Trophoblast cell (in vitro differentiated cells and primary cell): ENCODE results near the gene PWWP2B.

ENCODE experiments used
- DNase-seq, 2 donors: peaks; one replicate each; pipeline ENCODE4 v3.0.0-alpha.2; 2016
- H2AFZ ChIP-seq: 2 replicates; pipeline ENCODE4 v1.6.1; 2013; ENCODE audit warnings: low read length, moderate library complexity, mild to moderate bottlenecking; ENCODE audit not compliant: insufficient read depth, poor library complexity
- H2AK5ac ChIP-seq: 2 replicates; pipeline ENCODE4 v1.6.1; 2013; ENCODE audit warnings: mild to moderate bottlenecking, low read length
- H2BK120ac ChIP-seq: 2 replicates; pipeline ENCODE4 v1.6.1; 2013; ENCODE audit warnings: low read length, mild to moderate bottlenecking, moderate library complexity; ENCODE audit not compliant: insufficient read depth, poor library complexity
- H2BK12ac ChIP-seq: 2 replicates; pipeline ENCODE4 v1.6.1; 2013; ENCODE audit warnings: mild to moderate bottlenecking, low read length, moderate library complexity
- H2BK5ac ChIP-seq: 2 replicates; pipeline ENCODE4 v1.6.1; 2013; ENCODE audit warnings: low read length, low read depth, moderate library complexity, mild to moderate bottlenecking; ENCODE audit not compliant: poor library complexity
- H3K14ac ChIP-seq: 2 replicates; pipeline ENCODE4 v1.6.1; 2013; ENCODE audit warnings: mild to moderate bottlenecking, low read length
- H3K18ac ChIP-seq: 2 replicates; pipeline ENCODE4 v1.6.1; 2013; ENCODE audit warnings: mild to moderate bottlenecking, low read length
- H3K23ac ChIP-seq: 2 replicates; pipeline ENCODE4 v1.6.1; 2013; ENCODE audit warnings: low read length
- H3K27ac ChIP-seq: 2 replicates; pipeline ENCODE4 v1.5.1; 2013; ENCODE audit warnings: low read depth, mild to moderate bottlenecking, inconsistent platforms, low read length, moderate library complexity
- H3K27me3 ChIP-seq: 2 replicates; pipeline ENCODE4 v1.6.1; 2013; ENCODE audit warnings: inconsistent platforms, mild to moderate bottlenecking, low read length, moderate library complexity; ENCODE audit not compliant: insufficient read depth
- H3K36me3 ChIP-seq, 2 experiments: 1 replicate in 1 of 2; 2 replicates in 1 of 2; pipeline ENCODE4 v1.6.1; 2013; ENCODE audit warnings: low read length in 2 of 2, mild to moderate bottlenecking in 2 of 2, moderate library complexity in 1 of 2; ENCODE audit not compliant: insufficient read depth in 2 of 2, control insufficient read depth in 1 of 2
- H3K4ac ChIP-seq: 2 replicates; pipeline ENCODE4 v1.6.1; 2013; ENCODE audit warnings: low read depth, mild to moderate bottlenecking, low read length, moderate library complexity
- H3K4me1 ChIP-seq, 2 experiments: 1 replicate in 1 of 2; 2 replicates in 1 of 2; pipeline ENCODE4 v1.6.1; 2013; ENCODE audit warnings: low read length in 2 of 2, mild to moderate bottlenecking in 2 of 2, moderate library complexity in 1 of 2; ENCODE audit not compliant: insufficient read depth in 2 of 2, control insufficient read depth in 1 of 2
- H3K4me2 ChIP-seq: 2 replicates; pipeline ENCODE4 v1.6.1; 2013; ENCODE audit warnings: inconsistent platforms, mild to moderate bottlenecking, low read length, moderate library complexity
- H3K4me3 ChIP-seq: 2 replicates; pipeline ENCODE4 v1.5.1; 2013; ENCODE audit warnings: mild to moderate bottlenecking, low read depth, low read length, inconsistent platforms
- H3K79me1 ChIP-seq: one replicate; pipeline ENCODE4 v1.6.1; 2013; ENCODE audit warnings: low read length
- H3K79me2 ChIP-seq: 2 replicates; pipeline ENCODE4 v1.6.1; 2013; ENCODE audit warnings: low read length, mild to moderate bottlenecking; ENCODE audit not compliant: control insufficient read depth, insufficient read depth, poor library complexity
- H3K9ac ChIP-seq: 2 replicates; pipeline ENCODE4 v1.6.1; 2013; ENCODE audit warnings: mild to moderate bottlenecking, low read length
- H3K9me3 ChIP-seq: 2 replicates; pipeline ENCODE4 v1.6.1; 2013; ENCODE audit warnings: low read depth, mild to moderate bottlenecking, control low read depth, inconsistent platforms, low read length; ENCODE audit not compliant: insufficient read depth
- H4K12ac ChIP-seq: 2 replicates; pipeline ENCODE4 v1.6.1; 2013; ENCODE audit warnings: low read depth, mild to moderate bottlenecking, low read length, moderate library complexity
- H4K8ac ChIP-seq: 2 replicates; pipeline ENCODE4 v1.6.1; 2013; ENCODE audit warnings: low read depth, mild to moderate bottlenecking, low read length, moderate library complexity
- H4K91ac ChIP-seq: one replicate; pipeline ENCODE4 v1.6.1; 2013; ENCODE audit warnings: low read depth, mild to moderate bottlenecking, low read length, moderate library complexity
- WGBS: extraction: QIAGEN DNeasy Blood & Tissue Kit; methylation state at CpG from one replicate; pipeline ENCODE4 v1.1.7; 2013; ENCODE audit warnings: missing lambda C conversion rate; ENCODE audit not compliant: insufficient read length, insufficient coverage; ENCODE audit errors: extremely low coverage; 5-methylcytosine and 5-hydroxymethylcytosine counted together

The PWWP2B gene

DNA sequence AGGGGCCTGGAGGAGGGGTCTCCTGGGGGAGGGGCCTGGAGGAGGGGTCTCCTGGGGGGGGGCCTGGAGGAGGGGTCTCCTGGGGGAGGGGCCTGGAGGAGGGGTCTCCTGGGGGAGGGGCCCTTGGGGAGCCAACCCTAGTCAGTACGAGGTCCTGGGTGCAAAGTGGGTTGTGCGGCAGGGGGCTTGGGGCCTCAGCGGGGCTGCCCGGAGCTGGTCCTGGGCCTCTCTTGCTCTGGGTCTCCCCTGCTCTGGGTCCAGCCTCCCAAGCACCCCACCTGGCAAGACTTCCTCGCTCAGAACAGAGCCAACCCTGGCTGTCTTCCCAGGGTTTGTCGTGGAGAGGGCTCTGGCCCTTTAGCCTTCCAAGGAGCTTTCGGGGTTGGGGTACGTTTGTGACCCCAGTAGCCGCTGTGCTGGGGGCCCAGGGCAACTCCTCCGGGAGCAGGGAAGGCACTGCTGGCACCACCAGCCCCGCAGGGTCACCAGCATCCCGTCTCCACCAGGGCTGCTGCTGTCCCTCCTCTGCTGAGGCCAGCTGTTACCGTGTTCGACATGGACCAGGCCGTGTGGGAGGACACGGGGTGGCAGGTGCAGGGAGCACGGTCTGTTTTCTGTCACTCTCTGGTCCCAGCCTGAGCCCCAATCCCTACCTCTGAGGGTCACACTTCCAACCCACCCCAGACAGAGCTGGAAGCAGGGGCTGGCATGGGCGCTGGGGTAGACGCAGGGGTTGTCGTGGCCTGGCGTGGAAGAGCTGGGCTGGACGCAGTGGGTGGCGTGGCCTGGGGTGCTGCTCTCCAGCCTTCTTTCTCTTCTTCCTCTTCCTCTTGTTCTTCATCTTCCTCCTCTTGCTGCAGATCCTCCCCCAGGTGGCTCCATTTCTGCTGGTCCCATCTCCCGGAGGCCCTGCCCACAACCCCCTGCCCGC, 22.8 kb downstream of the PWWP2B start:
- Histone ChIP-seq H3K23ac (no peak overlapping the region), H2AK5ac (peak overlapping the region; percentile 38), H2BK12ac (peak overlapping the region; percentile 21), H2AFZ (no peak overlapping the region), H3K36me3 (peaks cover 17 to 31% of the 10 kb centered on the region in 2 experiments), H2BK120ac (no peak overlapping the region), H3K4me3 (peak overlapping the region; percentile 33), H3K9ac (no peak overlapping the region), H4K12ac (no peak overlapping the region), H3K14ac (peak overlapping the region; percentile 36), H3K18ac (peak overlapping the region; percentile 30), H3K4me1 (peaks cover 37% of the 10 kb centered on the region in 2 experiments), H2BK5ac (no peak overlapping the region), H4K91ac (peak overlapping the region; percentile 6), H3K79me2 (peaks cover 13% of the 10 kb centered on the region), H3K27me3 (no peaks in the 10 kb centered on the region), H3K27ac (no peak overlapping the region), H3K4ac (peak overlapping the region; percentile 28), H3K79me1 (peaks cover 14% of the 10 kb centered on the region), H3K9me3 (peaks cover 13% of the 10 kb centered on the region), H3K4me2 (no peak overlapping the region), H4K8ac (peak overlapping the region; percentile 30)
- DNase-seq = peak; percentile 54 to 56
- no CpG with 5 or more reads among the region's 25 CpGs for WGBS

DNA sequence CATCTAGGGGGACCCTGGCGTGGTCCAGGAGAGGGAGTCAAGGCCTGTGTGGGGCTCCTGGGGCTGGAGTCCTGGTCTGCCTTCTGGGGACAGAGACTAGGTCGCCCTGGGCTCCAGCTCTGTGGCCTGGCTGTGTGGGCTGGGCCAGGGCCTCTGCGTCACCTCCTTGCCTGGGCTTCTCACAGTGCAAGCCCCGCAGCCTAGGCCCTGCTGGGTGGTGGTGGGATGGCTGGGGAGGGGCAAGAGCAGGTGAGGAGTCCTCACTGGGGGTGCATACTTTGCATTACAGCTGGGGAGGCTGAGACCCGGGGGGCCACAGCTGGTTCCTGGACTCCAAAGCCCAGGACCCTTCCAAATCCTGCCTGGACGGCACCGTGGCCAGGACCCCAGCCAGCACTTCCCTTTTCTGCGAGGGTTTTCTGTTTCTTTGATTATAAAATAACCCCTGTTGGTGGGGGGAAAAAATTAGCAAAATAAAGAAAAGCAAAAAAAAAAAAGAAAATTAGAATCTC, 23.5 kb downstream of the PWWP2B start:
- H4K12ac ChIP-seq = no peak overlapping the region
- no peak overlapping the region for H3K9ac ChIP-seq
- H3K9me3 ChIP-seq = peaks cover 15% of the 10 kb centered on the region
- H3K14ac ChIP-seq = no peak overlapping the region
- no peak overlapping the region for H2BK5ac ChIP-seq
- peak overlapping the region; percentile 6 for H4K91ac ChIP-seq
- H4K8ac ChIP-seq = no peak overlapping the region
- H3K23ac ChIP-seq = no peak overlapping the region
- H3K4me2 ChIP-seq = no peak overlapping the region
- peak overlapping the region; percentile 4 for H3K4me3 ChIP-seq
- H3K79me2 ChIP-seq = peaks cover 10% of the 10 kb centered on the region
- H3K27me3 ChIP-seq = no peaks in the 10 kb centered on the region
- peak; percentile 62 to 69 for DNase-seq
- no peak overlapping the region for H3K4ac ChIP-seq
- no peak overlapping the region for H2AK5ac ChIP-seq
- H3K36me3 ChIP-seq = peaks cover 12 to 25% of the 10 kb centered on the region in 2 experiments
- H2AFZ ChIP-seq = no peak overlapping the region
- H3K4me1 ChIP-seq = peaks cover 37% of the 10 kb centered on the region in 2 experiments
- no peak overlapping the region for H2BK120ac ChIP-seq
- H3K18ac ChIP-seq = peak overlapping the region; percentile 26
- H3K27ac ChIP-seq = peak overlapping the region; percentile 9
- H2BK12ac ChIP-seq = peak overlapping the region; percentile 15
- H3K79me1 ChIP-seq = peaks cover 14% of the 10 kb centered on the region
- WGBS = no CpG with 5 or more reads among the region's 8 CpGs

DNA sequence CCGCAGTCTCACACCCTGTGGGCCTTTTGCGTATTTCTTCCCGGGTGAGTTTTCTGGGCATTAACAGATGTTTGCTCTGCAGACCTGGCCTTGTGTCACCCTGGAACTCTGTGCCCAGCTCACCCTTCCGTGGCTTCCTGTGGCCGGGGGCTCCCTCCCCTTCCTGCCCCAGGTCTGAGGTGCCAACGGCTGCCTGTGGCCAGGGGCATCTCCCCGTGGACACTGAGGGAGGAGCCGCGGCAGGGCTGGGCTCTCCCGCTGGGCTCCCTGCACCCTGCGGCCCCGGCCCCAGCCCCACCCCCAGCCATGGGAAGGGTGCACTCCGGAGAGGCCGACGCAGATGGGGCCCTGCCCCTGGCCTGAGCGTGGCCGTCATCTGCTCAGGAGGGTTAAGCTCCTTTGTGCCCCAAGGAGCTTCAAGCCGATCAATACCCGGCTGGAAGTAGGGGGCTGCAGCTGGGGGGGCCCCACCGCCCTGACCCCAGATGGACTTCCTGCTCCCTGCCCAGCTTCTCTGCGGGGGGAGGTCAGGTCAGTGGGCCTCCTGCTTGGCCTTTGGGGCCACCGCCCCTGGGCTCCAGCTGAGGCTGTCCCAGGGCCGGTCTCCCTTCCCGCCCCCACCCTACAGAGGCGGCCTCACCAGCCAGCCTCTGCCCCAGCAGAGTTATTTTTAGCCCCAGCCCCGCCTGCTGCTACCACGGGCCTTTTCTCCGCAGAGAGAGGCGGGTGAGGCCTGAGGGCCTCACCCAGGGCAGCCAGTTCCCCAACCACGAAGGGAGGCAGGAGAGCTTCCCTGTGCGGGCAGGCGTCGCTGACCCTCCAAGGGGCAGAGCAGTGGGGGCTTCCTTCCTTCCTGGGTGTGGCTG, 24.2 kb downstream of the PWWP2B start:
- H2BK5ac ChIP-seq = peak overlapping the region; percentile 67
- H2BK120ac ChIP-seq = peak overlapping the region; percentile 44
- no peak overlapping the region for H3K4me3 ChIP-seq
- H3K27ac ChIP-seq = peak overlapping the region; percentile 59
- no peaks in the 10 kb centered on the region for H3K27me3 ChIP-seq
- peak overlapping the region; percentile 64 for H2BK12ac ChIP-seq
- H3K36me3 ChIP-seq = peaks cover 7 to 19% of the 10 kb centered on the region in 2 experiments
- peaks cover 14% of the 10 kb centered on the region for H3K79me1 ChIP-seq
- H4K8ac ChIP-seq = peak overlapping the region; percentile 69
- H4K91ac ChIP-seq = peak overlapping the region; percentile 87
- peak overlapping the region; percentile 84 for H3K18ac ChIP-seq
- peaks cover 16% of the 10 kb centered on the region for H3K9me3 ChIP-seq
- H3K9ac ChIP-seq = no peak overlapping the region
- H3K4ac ChIP-seq = peak overlapping the region; percentile 44
- peak overlapping the region; percentile 67 for H3K14ac ChIP-seq
- H3K4me1 ChIP-seq = peaks cover 37% of the 10 kb centered on the region in 2 experiments
- peak overlapping the region; percentile 25 for H3K4me2 ChIP-seq
- H3K23ac ChIP-seq = no peak overlapping the region
- peaks cover 8% of the 10 kb centered on the region for H3K79me2 ChIP-seq
- peak overlapping the region; percentile 45 for H4K12ac ChIP-seq
- WGBS = no CpG with 5 or more reads among the region's 33 CpGs
- H2AK5ac ChIP-seq = peak overlapping the region; percentile 84
- peak; percentile 70 to 75 for DNase-seq
- peak overlapping the region; percentile 13 for H2AFZ ChIP-seq
